Stimulated activated CD8-positive, alpha-beta memory T cell treated with anti-CD3 and anti-CD28 coated beads, Interleukin-12 subunit alpha, Interleukin-12 subunit beta, amount 100 ng/mL, for 4 hours (primary cell): ENCODE results near the gene KIRREL3.

Experiments used
- DNase-seq: peaks from one replicate; pipeline ENCODE4 v3.0.0-alpha.2; 2020; ENCODE audit warnings: low read depth

The KIRREL3 gene

GRCh38 chr11:126829716-126830115, 170.9 kb downstream of the KIRREL3 start:
- DNase-seq, result no peak

GRCh38 chr11:126824035-126824607, 176.4 kb downstream of the KIRREL3 start:
- DNase-seq, result no peak

- DNase-seq, result no peak
These were observed 177.3 kb downstream of the KIRREL3 start for GRCh38 chr11:126823274-126823673.

GRCh38 chr11:126821827-126822226, 178.7 kb downstream of the KIRREL3 start:
- no peak for DNase-seq

- no peak for DNase-seq
These were observed 181.4 kb downstream of the KIRREL3 start for GRCh38 chr11:126819194-126819593.

GRCh38 chr11:126817523-126818450, 182.8 kb downstream of the KIRREL3 start:
- no peak for DNase-seq

GRCh38 chr11:126817096-126817495, 183.5 kb downstream of the KIRREL3 start:
- no peak for DNase-seq

- no peak for DNase-seq
These were observed 183.9 kb downstream of the KIRREL3 start for GRCh38 chr11:126816645-126817044.

- no peak for DNase-seq
These were observed 185.5 kb downstream of the KIRREL3 start for GRCh38 chr11:126815111-126815510.

GRCh38 chr11:126810776-126811175, 189.8 kb downstream of the KIRREL3 start:
- no peak for DNase-seq

- DNase-seq, result no peak
These were observed 190.9 kb downstream of the KIRREL3 start for GRCh38 chr11:126809514-126810289.

GRCh38 chr11:126808836-126809235, 191.7 kb downstream of the KIRREL3 start:
- DNase-seq, result no peak

- DNase-seq, result no peak
These were observed 192.3 kb downstream of the KIRREL3 start for GRCh38 chr11:126808296-126808695.

- no peak for DNase-seq
These were observed 194.7 kb downstream of the KIRREL3 start for GRCh38 chr11:126805870-126806269.

GRCh38 chr11:126804363-126804762, 196.2 kb downstream of the KIRREL3 start:
- DNase-seq, result no peak

- no peak for DNase-seq
These were observed 200.6 kb downstream of the KIRREL3 start for GRCh38 chr11:126800009-126800408.

GRCh38 chr11:126797457-126798169, 203.0 kb downstream of the KIRREL3 start:
- no peak for DNase-seq

- no peak for DNase-seq
These were observed 207.0 kb downstream of the KIRREL3 start for GRCh38 chr11:126793596-126793995.

GRCh38 chr11:126791991-126792390, 208.6 kb downstream of the KIRREL3 start:
- no peak for DNase-seq

GRCh38 chr11:126791446-126791845, 209.1 kb downstream of the KIRREL3 start:
- DNase-seq, result no peak

GRCh38 chr11:126790550-126791081, 210.0 kb downstream of the KIRREL3 start:
- DNase-seq, result no peak

- no peak for DNase-seq
These were observed 217.8 kb downstream of the KIRREL3 start for GRCh38 chr11:126782810-126783209.
